Left ventricle myocardium inferior (tissue), 1 donor: ENCODE measurements around the gene SLC10A7. TPM values are rescaled to one million over a fixed set of nuclear protein-coding genes. Genes with fewer than 3 reads are reported as not detected.

Source experiments
- DNase-seq: peaks from one replicate; pipeline ENCODE4 v3.0.0-alpha.2; 2020
- H3K27ac ChIP-seq: fragments of 200-600 bp; replicated peaks from 2 replicates; pipeline ENCODE4 v1.8.0; 2021
- H3K27me3 ChIP-seq: fragments of 200-600 bp; 2 replicates; pipeline ENCODE4 v1.8.0; 2021; ENCODE audit warnings: low read depth
- H3K36me3 ChIP-seq: fragments of 200-600 bp; 2 replicates; pipeline ENCODE4 v1.8.0; 2021
- H3K4me1 ChIP-seq: fragments of 200-600 bp; 2 replicates; pipeline ENCODE4 v1.8.0; 2021
- H3K4me3 ChIP-seq: fragments of 200-600 bp; 2 replicates; pipeline ENCODE4 v1.8.0; 2021; ENCODE audit warnings: mild to moderate bottlenecking, moderate library complexity
- H3K9me3 ChIP-seq: fragments of 200-600 bp; replicated peaks from 2 replicates; pipeline ENCODE4 v1.8.0; 2021
- CTCF ChIP-seq: fragments of 200-600 bp; IDR thresholded peaks from 2 replicates; pipeline ENCODE4 v1.8.0; 2021; ENCODE audit warnings: antibody characterized with exemption, mild to moderate bottlenecking, borderline replicate concordance
- intact Hi-C: fragments of 100-400 bp; cut with micrococcal nuclease; formaldehyde crosslinking; loops from one replicate; pipeline ENCODE4 v1.11.0; 2022
- total RNA-seq: library from RNA; stranded (reverse); fragmentation: NEBNext Ultra II Directional; extraction: Animal tissue kit (Norgen Biotek cat#: 25700); gene quantifications from one replicate; pipeline ENCODE4 v1.2.1, GENCODE V29; 2021
- donor health status: DM: no; HTN: yes; CAD: no; lungs with severe emphysema.

The SLC10A7 gene
- total RNA-seq, 1 donor from 2014 or later: 4.3 TPM

GRCh38 chr4:146310319-146311021, 211.3 kb downstream of the SLC10A7 start:
- H3K27ac ChIP-seq: no peak overlapping the region
- intact Hi-C loops: no loop called here
- no peak for DNase-seq
- H3K9me3 ChIP-seq: no peaks in the 10 kb centered on the region
- H3K27me3 ChIP-seq: no peaks in the 10 kb centered on the region
- H3K36me3 ChIP-seq: no peaks in the 10 kb centered on the region
- no peak for TF ChIP-seq CTCF
- H3K4me1 ChIP-seq: no peaks in the 10 kb centered on the region
- no peak overlapping the region for H3K4me3 ChIP-seq

- Histone ChIP-seq H3K27me3 (no peaks in the 10 kb centered on the region), H3K36me3 (peaks cover 4% of the 10 kb centered on the region), H3K4me3 (no peak overlapping the region), H3K4me1 (no peaks in the 10 kb centered on the region), H3K9me3 (no peaks in the 10 kb centered on the region), H3K27ac (no peak overlapping the region)
- DNase-seq: no peak
- intact Hi-C loops: no loop called here
- no peak for TF ChIP-seq CTCF
Observed at GRCh38 chr4:146308951-146309350, 212.8 kb downstream of the SLC10A7 start.

GRCh38 chr4:146302822-146303221, 218.9 kb downstream of the SLC10A7 start:
- H3K4me3 ChIP-seq: no peak overlapping the region
- H3K9me3 ChIP-seq: no peaks in the 10 kb centered on the region
- H3K27ac ChIP-seq: no peak overlapping the region
- no peaks in the 10 kb centered on the region for H3K4me1 ChIP-seq
- no peaks in the 10 kb centered on the region for H3K27me3 ChIP-seq
- intact Hi-C loops: no loop called here
- peaks cover 4% of the 10 kb centered on the region for H3K36me3 ChIP-seq
- DNase-seq: no peak
- TF ChIP-seq CTCF: no peak

- H3K9me3 ChIP-seq: no peaks in the 10 kb centered on the region
- H3K4me3 ChIP-seq: no peak overlapping the region
- H3K4me1 ChIP-seq: no peaks in the 10 kb centered on the region
- DNase-seq: no peak
- no peaks in the 10 kb centered on the region for H3K27me3 ChIP-seq
- no peak overlapping the region for H3K27ac ChIP-seq
- intact Hi-C loops: no loop called here
- H3K36me3 ChIP-seq: peaks cover 4% of the 10 kb centered on the region
- no peak for TF ChIP-seq CTCF
Observed at GRCh38 chr4:146299607-146300006, 222.1 kb downstream of the SLC10A7 start.

- intact Hi-C loops: no loop called here
- no peak for TF ChIP-seq CTCF
- Histone ChIP-seq H3K27ac (no peak overlapping the region), H3K27me3 (no peaks in the 10 kb centered on the region), H3K4me1 (no peaks in the 10 kb centered on the region), H3K9me3 (no peaks in the 10 kb centered on the region), H3K36me3 (peaks cover 3% of the 10 kb centered on the region), H3K4me3 (no peak overlapping the region)
- no peak for DNase-seq
Observed at GRCh38 chr4:146294776-146295175, 227.0 kb downstream of the SLC10A7 start.
